ENCODE data around the gene GOLIM4.
"Not testable (repeated sequence)": the region's sequence is repeated elsewhere in the genome, so short reads cannot be mapped to it uniquely, and the experiment has no call there.

The GOLIM4 gene

DNA sequence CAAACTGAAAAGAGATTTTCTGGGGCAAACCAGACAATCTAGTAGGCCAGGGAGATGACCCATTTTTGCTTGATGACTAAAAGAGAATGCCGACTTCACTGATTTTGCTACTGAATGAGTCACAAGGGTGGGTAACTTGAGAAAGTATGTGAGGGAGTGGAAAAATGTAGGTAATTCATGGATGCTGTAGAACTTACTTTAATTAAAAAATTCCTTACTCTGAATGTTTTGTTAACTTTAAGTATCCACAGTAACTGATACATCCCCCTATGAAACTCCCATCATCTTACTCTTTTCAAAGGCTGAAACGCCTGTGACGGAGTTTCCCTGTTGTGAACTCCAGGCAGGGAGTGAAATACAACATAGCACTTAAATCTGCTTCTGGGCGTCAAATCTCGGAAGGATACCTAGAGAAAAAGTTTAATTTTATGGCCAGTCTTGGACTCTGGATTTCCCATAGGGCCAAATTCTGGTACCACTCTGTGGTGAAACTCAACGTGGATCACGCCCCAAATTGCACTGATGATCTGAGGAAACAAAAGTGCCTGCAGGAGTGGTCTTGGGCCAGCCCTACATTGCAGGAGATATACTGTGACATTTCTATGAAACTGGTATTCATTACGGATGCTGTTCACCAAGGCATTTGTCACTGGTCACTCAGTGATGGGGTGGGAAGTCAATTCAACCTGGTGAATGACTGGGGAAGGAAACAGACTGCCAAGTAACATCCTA lies 24.0 kb downstream of the GOLIM4 start:
- DNase-seq, result no peak

- DNase-seq, result no peak
These were observed 24.8 kb downstream of the GOLIM4 start for GRCh38 chr3:168070919-168071318.

GRCh38 chr3:168068346-168068745 lies 27.4 kb downstream of the GOLIM4 start:
- no peak for DNase-seq

DNA sequence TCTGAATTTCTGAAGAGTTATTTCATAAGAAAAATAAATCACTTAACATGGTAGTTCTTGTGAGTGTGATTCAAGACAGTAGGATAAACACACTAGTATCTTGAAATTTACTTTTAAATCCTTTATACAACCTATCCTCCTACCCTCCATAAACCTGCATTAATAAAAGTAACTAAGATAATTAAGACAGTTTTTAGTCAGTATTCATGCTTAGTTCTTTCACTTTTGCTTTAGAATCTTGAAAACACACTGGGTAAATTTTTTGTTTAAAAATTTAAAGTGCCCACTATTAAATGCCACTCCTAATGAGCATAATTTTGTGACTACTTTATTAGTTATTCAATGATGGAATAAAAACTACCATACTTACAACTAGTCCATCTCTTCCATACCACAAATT lies 28.8 kb downstream of the GOLIM4 start:
- no peak for DNase-seq

- DNase-seq, result no peak
These were observed 30.2 kb downstream of the GOLIM4 start for GRCh38 chr3:168065569-168065968.

GRCh38 chr3:168063122-168063521 lies 32.6 kb downstream of the GOLIM4 start:
- no peak for DNase-seq

DNA sequence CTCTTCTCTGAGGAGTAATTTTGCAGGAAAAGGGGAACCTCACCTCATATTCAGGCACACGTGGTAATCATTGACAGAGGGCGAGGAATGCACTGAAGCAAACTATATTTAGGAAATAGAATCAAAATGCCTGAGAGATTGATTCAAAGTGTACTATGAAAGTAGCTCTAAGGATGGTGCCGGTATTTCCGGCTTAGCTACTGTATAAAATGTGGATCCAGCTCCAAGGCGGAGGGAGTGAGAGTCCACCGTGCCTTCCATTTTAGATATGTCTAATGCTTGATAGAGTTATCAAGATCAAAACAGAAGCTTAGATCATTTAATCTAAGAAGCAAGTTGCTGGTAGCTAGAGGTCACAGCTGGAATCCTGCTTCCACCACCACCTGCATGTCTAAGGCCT lies 33.0 kb downstream of the GOLIM4 start:
- DNase-seq, result no peak

GRCh38 chr3:168061332-168061996 lies 34.3 kb downstream of the GOLIM4 start:
- DNase-seq, result peak; percentile 17

- no peak for DNase-seq
These were observed 35.4 kb downstream of the GOLIM4 start for GRCh38 chr3:168060317-168060716.

DNA sequence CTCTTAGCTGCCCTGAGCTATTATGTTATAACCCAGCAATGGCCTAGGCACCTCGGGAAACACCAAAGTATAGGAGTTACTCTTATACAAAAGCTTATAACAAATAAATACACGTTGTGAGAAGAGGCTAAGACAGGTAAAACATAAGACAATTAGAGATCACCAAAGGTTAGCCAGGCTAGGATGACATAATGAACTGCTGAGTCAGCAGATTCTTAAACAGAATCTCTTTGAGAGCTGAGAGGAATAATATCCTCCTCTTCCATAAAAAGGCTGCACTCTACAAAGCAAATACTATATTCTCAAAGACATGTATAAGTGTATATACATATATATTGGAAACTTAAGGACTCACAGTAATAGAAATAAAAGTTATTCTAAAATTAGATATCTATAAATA lies 37.2 kb downstream of the GOLIM4 start:
- no peak for DNase-seq

DNA sequence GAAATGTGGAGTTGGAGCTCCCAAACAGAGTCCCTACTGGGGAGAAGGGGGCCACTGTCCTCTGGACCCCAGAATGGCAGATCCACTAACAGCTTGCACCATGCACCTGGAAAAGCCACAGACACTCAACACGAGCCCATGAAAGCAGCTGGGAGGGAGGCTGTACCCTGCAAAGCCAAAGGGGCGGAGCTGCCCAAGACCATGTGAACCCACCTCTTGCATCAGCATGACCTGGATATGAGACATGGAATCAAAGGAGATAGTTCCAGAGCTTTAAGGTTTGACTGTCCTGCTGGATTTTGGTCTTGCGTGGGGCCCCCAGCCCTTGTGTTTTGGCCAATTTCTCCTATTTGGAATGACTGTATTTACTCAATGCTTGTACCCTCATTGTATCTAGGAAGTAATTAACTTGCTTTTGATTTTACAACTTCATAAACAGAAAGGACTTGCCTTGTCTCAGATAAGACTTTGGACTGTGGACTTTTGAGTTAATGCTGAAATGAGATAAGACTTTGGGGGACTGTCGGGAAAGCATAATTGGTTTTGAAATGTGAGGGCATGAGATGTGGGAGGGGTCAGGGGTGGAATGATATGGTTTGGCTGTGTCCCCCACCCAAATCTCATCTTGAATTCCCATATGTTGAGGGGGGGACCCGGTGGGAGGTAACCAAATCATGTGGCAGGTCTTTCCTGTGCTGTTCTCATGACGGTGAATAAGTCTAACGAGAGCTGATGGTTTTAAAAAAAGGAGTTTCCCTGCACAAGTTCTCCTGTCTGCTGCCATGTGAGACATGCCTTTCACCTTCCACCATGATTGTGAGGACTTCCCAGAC lies 39.1 kb downstream of the GOLIM4 start:
- not testable (repeated sequence) for DNase-seq

GRCh38 chr3:168054447-168054846 lies 41.3 kb downstream of the GOLIM4 start:
- DNase-seq, result no peak

DNA sequence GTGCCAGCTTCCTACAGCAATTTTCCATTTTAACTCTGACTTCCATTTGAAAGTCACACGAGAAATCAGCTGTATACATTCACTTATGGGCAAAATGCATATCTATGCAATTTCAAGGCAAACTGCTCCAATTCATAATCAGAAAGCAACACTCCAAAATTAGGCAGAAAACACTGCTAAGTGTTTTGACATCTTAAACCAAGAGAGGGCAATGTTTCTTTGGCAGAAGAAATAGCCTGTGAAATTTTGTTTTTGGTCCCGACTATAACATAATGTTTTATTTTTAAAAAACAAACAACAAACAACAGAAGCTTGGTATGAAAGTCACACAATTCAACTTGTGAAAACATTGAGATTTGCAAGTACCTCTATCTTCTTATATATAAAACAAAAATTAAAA lies 42.6 kb downstream of the GOLIM4 start:
- peak; percentile 16 for DNase-seq

GRCh38 chr3:168052515-168052914 lies 43.2 kb downstream of the GOLIM4 start:
- no peak for DNase-seq

GRCh38 chr3:168051531-168052471 lies 43.9 kb downstream of the GOLIM4 start:
- no peak for DNase-seq

DNA sequence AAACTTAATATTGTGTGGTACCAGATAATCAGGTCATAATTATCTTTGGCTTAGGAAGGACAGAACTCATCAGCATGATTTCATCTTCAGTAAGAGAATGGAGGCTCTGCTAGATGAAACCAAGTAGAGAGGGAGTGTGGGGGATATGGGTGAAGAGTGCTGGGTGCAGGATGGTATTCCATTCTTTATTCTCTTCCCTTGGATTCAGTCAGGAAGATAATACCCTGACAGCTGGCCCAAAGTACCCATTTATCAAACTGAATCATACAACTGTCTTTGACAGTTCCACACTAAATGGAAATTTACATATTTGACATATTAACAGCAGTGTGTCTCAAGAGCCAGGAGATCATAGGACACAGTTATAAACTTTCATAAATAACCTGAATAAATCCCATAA lies 44.7 kb downstream of the GOLIM4 start:
- DNase-seq, result no peak

- no peak for DNase-seq
These were observed 46.3 kb downstream of the GOLIM4 start for GRCh38 chr3:168049367-168049974.

GRCh38 chr3:168048414-168049330 lies 47.1 kb downstream of the GOLIM4 start:
- no peak for DNase-seq

- DNase-seq, result no peak
These were observed 47.8 kb downstream of the GOLIM4 start for GRCh38 chr3:168047936-168048335.

- peak; percentile 89 for DNase-seq
These were observed 48.4 kb downstream of the GOLIM4 start for GRCh38 chr3:168047190-168047795.

DNA sequence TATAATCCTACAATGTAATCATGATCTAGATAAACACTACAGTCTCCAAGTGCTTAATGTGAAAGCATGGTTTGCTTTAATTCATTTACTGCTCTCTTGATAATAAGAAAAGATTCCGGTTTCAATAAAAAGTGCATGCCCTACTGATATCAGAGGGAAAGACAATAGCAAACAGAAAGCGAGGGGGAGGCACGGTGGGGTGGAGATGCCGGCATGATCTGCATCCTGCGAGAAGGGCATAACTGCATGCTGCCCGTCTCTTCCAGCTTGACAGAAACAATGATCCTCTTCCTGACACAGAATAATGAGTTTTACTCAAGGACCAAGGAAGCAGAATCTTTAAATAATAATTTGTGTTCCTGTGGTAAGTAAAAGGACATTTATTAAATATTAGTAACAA lies 51.7 kb downstream of the GOLIM4 start:
- DNase-seq, result no peak
